GM12801 (cell line): Measurements from ENCODE around the gene TMEM220.

Experiments
- TF ChIP-seq, protein P1 (sequence below): IDR thresholded peaks from one replicate; pipeline ENCODE4 v1.5.1; 2011; ENCODE audit warnings: control low read depth; ENCODE audit not compliant: insufficient read length; ENCODE audit errors: extremely low read depth

Gene TMEM220

DNA sequence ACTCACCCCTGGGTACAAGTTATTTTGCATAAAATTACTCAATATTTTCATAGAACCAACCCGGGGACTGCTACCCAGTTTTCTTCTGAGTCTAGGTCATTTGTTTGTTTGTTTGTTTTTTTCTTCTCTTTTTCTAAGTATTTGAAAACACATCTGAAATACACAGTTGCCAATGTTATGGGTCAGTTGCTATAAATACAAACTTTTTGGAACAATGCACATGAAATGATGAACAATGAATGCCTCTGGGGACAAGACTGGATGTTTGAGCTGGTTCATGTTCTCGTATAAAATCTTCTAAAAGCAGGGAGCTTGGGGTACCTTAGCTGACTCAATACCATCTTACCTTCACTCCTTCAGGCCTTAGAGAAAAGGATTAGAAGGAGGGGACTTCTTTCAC is 43.6 kb upstream of the TMEM220 start:
- TF ChIP-seq, protein P1, sequence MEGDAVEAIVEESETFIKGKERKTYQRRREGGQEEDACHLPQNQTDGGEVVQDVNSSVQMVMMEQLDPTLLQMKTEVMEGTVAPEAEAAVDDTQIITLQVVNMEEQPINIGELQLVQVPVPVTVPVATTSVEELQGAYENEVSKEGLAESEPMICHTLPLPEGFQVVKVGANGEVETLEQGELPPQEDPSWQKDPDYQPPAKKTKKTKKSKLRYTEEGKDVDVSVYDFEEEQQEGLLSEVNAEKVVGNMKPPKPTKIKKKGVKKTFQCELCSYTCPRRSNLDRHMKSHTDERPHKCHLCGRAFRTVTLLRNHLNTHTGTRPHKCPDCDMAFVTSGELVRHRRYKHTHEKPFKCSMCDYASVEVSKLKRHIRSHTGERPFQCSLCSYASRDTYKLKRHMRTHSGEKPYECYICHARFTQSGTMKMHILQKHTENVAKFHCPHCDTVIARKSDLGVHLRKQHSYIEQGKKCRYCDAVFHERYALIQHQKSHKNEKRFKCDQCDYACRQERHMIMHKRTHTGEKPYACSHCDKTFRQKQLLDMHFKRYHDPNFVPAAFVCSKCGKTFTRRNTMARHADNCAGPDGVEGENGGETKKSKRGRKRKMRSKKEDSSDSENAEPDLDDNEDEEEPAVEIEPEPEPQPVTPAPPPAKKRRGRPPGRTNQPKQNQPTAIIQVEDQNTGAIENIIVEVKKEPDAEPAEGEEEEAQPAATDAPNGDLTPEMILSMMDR, result no peak

DNA sequence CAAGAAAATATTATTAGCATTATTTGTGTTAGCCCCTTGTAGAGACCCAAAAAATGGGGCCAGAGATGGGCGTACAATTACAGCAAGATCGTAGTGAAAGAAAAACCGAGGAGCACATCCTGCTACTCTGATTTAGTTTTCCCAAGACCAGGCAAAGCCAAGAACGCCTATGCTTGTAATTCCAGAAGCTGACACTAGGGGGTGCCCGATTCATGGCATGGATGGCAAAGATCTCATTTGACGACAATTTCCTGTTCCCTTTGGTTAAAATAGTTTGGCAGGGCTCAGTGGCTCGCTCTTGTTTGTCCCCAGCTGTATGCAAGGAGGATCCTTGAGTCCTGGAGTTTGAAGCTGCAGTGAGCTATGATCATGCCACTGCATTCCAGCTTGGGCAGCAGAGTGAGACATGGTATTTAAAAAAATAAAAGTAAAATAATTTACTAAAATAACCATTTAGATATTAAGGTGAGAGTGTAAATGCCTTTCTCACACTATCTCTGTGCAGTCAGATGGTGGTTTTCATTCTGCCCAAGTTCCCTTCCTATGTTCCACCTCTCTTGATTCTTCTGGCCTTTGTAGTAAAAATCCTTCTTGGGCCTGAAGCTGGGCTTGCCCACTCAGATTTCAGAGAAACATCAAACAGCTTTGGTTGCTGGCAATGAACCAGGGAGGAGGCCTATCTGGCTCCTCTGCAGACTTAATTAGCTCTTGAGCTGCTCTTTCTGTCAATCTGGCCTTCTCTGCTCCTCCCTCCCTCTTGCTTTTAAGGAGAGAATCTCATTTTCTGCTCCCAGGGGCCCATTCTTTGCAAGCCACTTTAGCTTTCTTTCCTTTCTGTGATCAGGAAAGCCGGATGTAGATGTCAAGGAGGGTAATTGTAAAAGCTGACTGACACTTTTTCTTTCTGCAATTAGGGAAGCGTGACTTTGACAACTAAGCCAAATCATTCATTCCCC is 42.9 kb upstream of the TMEM220 start:
- TF ChIP-seq, protein P1, result peak; percentile 14

DNA sequence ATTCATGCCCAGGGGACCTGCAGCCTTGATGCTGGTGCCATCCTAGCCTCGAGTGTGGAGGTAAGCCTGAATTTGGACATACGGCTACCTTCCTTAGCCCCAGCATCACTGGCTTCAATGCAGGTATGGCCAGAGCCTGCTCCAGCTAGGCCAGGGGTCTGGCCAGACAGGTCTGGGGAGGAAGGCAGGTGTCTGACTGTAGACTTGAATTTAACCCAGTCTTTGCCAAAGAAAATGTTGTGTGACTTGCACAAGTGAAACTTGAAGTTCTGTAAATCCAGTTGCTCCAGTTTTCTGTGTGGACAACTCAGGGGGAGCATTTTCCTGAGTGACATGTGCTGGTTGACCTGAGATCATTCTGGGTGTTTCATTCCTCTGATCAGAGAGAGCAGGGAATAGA is 41.3 kb upstream of the TMEM220 start:
- TF ChIP-seq, protein P1, result no peak

GRCh38 chr17:10769840-10770239 is 40.0 kb upstream of the TMEM220 start:
- TF ChIP-seq, protein P1, result no peak

GRCh38 chr17:10768750-10769251 is 39.0 kb upstream of the TMEM220 start:
- TF ChIP-seq, protein P1, result no peak

GRCh38 chr17:10767232-10767631 is 37.4 kb upstream of the TMEM220 start:
- TF ChIP-seq, protein P1, result no peak

- TF ChIP-seq, protein P1, result no peak
Observed at GRCh38 chr17:10762037-10762436, 32.2 kb upstream of the TMEM220 start.
